Neuron (in vitro differentiated cells): ENCODE data around the gene SHF.

ENCODE experiments used
- H2AFZ ChIP-seq: one replicate; pipeline ENCODE4 v1.6.1; 2013; ENCODE audit warnings: low read depth, mild to moderate bottlenecking, inconsistent platforms, low read length, moderate library complexity
- H3K27me3 ChIP-seq: one replicate; pipeline ENCODE4 v1.6.1; 2013; ENCODE audit warnings: low read length; ENCODE audit not compliant: insufficient read depth
- H3K36me3 ChIP-seq: one replicate; pipeline ENCODE4 v1.6.1; 2013; ENCODE audit warnings: low read length; ENCODE audit not compliant: insufficient read depth
- H3K4me1 ChIP-seq: one replicate; pipeline ENCODE4 v1.6.1; 2013; ENCODE audit warnings: low read length; ENCODE audit not compliant: insufficient read depth
- H3K4me3 ChIP-seq: 2 replicates; pipeline ENCODE4 v1.5.1; 2013; ENCODE audit warnings: mild to moderate bottlenecking, low read length, moderate library complexity
- H3K9me3 ChIP-seq: one replicate; pipeline ENCODE4 v1.6.1; 2013; ENCODE audit warnings: low read length

SHF gene

GRCh38 chr15:45117308-45118130 lies 70.2 kb downstream of the SHF start:
- Histone ChIP-seq H3K36me3 (no peaks in the 10 kb centered on the region), H3K4me1 (peaks cover 6% of the 10 kb centered on the region), H3K4me3 (peak overlapping the region; percentile 35), H2AFZ (peak overlapping the region; percentile 48), H3K9me3 (no peaks in the 10 kb centered on the region), H3K27me3 (peaks cover 73% of the 10 kb centered on the region)
